Measurements from ENCODE around the gene COPS8. TPM values are rescaled to one million over a fixed set of nuclear protein-coding genes. Genes with fewer than 3 reads are reported as not detected.

Gene COPS8
- polyA plus RNA-seq, 3 donors from 2014 or later, result 78.8 to 104 (median 81.9) TPM

- peaks cover 0 to 2% (median 2%) of the 10 kb centered on the region in 3 donors for H3K27me3 Mint-ChIP-seq (ENCODE audit: low read depth in 3 of 3)
- no peak for DNase-seq
- no peaks in the 10 kb centered on the region for H3K4me1 Mint-ChIP-seq
- no peaks in the 10 kb centered on the region for H3K9me3 Mint-ChIP-seq
- H3K36me3 Mint-ChIP-seq, result no peaks in the 10 kb centered on the region
- no peak overlapping the region for H3K4me3 Mint-ChIP-seq
- no peak overlapping the region for H3K27ac Mint-ChIP-seq
Observed at GRCh38 chr2:237124820-237125219, 39.1 kb downstream of the COPS8 start.

DNA sequence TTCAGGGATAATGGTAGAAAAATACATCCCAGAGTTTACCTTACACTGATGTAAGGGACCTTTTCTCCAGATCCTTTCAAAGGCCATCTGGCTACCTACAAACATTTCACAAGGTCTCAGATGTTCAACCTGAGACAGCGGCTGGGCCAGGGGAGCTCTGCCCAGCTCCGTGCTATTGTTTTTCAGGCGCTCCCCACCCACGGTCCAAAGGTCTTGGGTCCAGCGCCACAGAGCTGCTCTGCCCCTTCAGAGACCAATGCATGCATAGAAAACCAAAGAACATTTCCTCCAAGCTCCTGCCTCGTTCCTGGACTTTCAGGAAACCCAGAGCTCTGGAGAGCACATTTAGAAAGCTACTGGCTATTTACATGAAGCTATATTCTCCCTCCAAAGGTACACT, 40.3 kb downstream of the COPS8 start:
- peaks cover 0 to 2% (median 2%) of the 10 kb centered on the region in 3 donors for H3K27me3 Mint-ChIP-seq (ENCODE audit: low read depth in 3 of 3)
- no peaks in the 10 kb centered on the region for H3K4me1 Mint-ChIP-seq
- H3K27ac Mint-ChIP-seq, result no peak overlapping the region
- H3K4me3 Mint-ChIP-seq, result no peak overlapping the region
- H3K36me3 Mint-ChIP-seq, result no peaks in the 10 kb centered on the region
- DNase-seq, result no peak
- no peaks in the 10 kb centered on the region for H3K9me3 Mint-ChIP-seq

DNA sequence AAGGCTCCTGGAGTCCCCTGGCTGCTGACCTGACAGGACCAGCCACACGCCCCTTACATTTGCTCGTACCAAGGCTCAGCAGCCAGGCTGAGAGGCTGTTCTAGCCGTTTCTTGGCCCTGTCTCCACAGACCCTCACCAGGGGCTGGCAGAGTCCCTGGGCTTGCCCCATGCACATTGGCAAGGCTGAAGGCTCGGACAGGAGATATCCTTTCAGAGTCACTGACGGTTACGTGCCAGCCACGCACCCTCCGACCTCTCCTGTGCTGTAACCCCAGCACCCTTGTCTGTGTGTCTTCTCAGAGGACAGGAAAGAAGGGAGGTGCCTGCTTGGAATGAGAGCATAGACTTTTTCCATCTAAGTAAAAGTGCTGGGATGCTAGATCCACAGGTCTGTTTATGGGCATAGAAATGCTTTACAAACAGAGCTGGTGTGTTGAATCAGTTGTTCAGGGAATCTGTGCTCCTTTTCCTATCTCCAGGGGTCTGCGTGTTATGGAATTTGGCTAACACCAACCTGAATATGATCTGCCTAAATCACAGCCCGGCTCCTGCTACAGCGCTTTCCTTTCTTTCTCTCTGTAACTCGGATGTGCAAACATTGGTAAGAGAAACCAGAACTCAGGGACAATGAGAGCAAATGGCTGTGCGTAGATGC, 41.0 kb downstream of the COPS8 start:
- DNase-seq, result no peak
- no peak overlapping the region for H3K27ac Mint-ChIP-seq
- no peaks in the 10 kb centered on the region for H3K36me3 Mint-ChIP-seq
- H3K4me3 Mint-ChIP-seq, result no peak overlapping the region
- H3K27me3 Mint-ChIP-seq (ENCODE audit: low read depth in 3 of 3), result peaks cover 0 to 2% (median 2%) of the 10 kb centered on the region in 3 donors
- no peaks in the 10 kb centered on the region for H3K9me3 Mint-ChIP-seq
- H3K4me1 Mint-ChIP-seq, result no peaks in the 10 kb centered on the region

- Mint-ChIP-seq H3K4me3 (no peak overlapping the region), H3K9me3 (no peaks in the 10 kb centered on the region), H3K4me1 (no peaks in the 10 kb centered on the region), H3K27ac (no peak overlapping the region), H3K27me3 (ENCODE audit: low read depth in 3 of 3) (peaks cover 0 to 2% (median 0%) of the 10 kb centered on the region in 3 donors), H3K36me3 (no peaks in the 10 kb centered on the region)
- DNase-seq, result no peak
Observed at GRCh38 chr2:237128026-237128703, 42.5 kb downstream of the COPS8 start.

DNA sequence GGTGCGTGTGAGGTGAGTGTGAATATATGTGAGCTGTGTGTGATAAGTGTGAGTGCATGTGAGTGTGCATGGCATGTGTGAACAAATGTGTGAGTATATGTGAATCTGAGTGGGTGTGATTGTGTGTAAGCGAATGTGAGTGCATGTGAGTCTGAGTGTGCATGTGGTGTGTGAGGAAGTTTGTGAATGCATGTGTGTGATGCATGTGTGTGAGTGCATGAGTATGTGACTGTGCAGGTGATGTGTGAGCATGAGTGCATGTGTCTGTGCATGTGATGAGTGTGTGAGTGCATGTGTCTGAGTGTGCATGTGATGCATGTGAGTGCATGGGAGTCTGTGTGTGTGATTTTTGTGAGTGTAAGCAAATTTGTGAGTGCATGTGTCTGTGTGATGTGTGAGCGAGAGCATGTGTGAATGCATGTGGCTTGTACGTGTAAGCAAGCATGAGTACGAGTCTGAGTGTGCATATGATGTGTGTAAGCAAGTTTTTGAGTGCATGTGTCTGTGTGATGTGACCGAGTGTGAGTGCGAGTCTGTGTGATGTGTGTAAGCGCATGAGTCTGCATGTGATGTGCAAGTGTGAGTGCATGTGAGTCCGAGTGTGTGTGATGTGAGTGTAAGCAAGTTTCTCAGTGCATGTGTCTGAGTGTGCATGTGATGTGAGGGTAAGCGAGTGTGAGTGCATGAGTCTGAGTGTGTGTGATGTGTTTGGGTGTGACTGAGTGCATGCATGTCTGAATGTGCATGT, 43.3 kb downstream of the COPS8 start:
- H3K4me3 Mint-ChIP-seq, result no peak overlapping the region
- no peaks in the 10 kb centered on the region for H3K9me3 Mint-ChIP-seq
- DNase-seq, result no peak
- H3K27me3 Mint-ChIP-seq (ENCODE audit: low read depth in 3 of 3), result peaks cover 0 to 4% (median 0%) of the 10 kb centered on the region in 3 donors
- H3K36me3 Mint-ChIP-seq, result no peaks in the 10 kb centered on the region
- H3K4me1 Mint-ChIP-seq, result no peaks in the 10 kb centered on the region
- H3K27ac Mint-ChIP-seq, result no peak overlapping the region

- DNase-seq, result no peak
- no peaks in the 10 kb centered on the region for H3K9me3 Mint-ChIP-seq
- H3K36me3 Mint-ChIP-seq, result no peaks in the 10 kb centered on the region
- H3K4me3 Mint-ChIP-seq, result no peak overlapping the region
- H3K27me3 Mint-ChIP-seq (ENCODE audit: low read depth in 3 of 3), result peaks cover 0 to 4% (median 0%) of the 10 kb centered on the region in 3 donors
- no peaks in the 10 kb centered on the region for H3K4me1 Mint-ChIP-seq
- no peak overlapping the region for H3K27ac Mint-ChIP-seq
Observed at GRCh38 chr2:237129625-237130263, 44.1 kb downstream of the COPS8 start.

- H3K9me3 Mint-ChIP-seq, result no peaks in the 10 kb centered on the region
Observed at GRCh38 chr2:237130562-237131421, 45.1 kb downstream of the COPS8 start.

DNA sequence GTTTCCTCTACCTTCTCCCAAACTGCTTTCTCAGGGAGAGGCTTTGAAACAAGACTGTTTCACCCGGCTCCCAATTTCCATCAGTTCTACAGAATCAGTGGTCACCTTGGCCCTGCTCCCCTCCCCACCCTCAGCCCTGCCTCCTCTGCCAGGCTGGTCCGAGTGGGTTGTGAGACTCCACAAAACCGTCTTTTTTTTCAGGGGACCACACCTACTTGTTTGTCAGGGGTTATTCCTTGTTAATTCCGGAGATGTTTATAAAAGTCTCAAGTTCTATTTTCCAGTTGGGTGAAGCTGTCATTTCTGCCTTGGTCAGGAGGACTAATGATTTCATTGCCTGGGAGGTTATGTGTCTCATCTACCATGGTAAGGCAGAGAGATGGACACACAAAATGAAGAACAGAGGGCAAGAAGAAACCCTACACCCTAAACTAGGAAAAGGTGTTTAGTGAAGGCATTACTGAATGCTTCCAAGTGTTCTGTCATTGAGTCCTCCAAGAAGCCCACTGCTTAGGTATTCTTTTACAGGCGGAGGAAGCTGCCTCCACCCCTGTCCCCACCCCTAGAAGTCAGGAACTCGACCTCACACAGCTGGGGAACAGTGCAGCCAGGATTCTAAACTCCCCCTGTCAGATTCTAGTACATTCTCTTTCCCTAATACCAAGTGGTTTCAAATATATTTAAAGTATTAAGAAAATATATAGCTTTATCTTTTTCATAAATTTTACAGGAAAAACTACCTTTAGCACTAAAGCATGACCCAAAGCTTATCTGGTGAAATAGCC, 46.3 kb downstream of the COPS8 start:
- Mint-ChIP-seq H3K9me3 (no peaks in the 10 kb centered on the region), H3K27ac (no peak overlapping the region), H3K4me3 (no peak overlapping the region), H3K4me1 (no peaks in the 10 kb centered on the region), H3K27me3 (ENCODE audit: low read depth in 3 of 3) (peaks cover 0 to 3% (median 2%) of the 10 kb centered on the region in 3 donors), H3K36me3 (no peaks in the 10 kb centered on the region)
- DNase-seq, result no peak

More at GRCh38 chr2:237130562-237131421, 45.1 kb downstream of the COPS8 start:
- H3K4me1 Mint-ChIP-seq, result no peaks in the 10 kb centered on the region
- no peak overlapping the region for H3K4me3 Mint-ChIP-seq
- H3K27me3 Mint-ChIP-seq (ENCODE audit: low read depth in 3 of 3), result peaks cover 0 to 2% (median 0%) of the 10 kb centered on the region in 3 donors
- no peak overlapping the region for H3K27ac Mint-ChIP-seq
- DNase-seq, result no peak
- H3K36me3 Mint-ChIP-seq, result no peaks in the 10 kb centered on the region

DNA sequence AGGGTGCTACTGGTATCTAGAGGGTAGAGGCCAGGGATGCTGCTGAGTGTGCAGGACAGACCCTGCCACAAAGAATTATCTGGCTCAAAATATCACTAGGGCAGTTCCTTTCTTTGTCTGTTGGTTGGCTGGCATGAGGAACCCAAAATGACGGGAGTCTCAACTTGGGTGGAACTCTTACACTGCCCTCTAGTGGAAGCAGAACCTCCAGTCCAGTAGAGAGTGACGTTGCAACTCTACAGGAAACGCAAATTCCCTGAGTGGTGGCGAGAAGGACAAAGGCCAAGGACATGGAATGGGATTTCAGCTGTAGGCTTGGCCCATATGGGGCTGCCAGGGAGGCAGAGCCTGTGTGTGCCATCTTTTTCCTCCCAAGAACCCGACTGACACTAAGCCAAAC, 47.1 kb downstream of the COPS8 start:
- Mint-ChIP-seq H3K27me3 (ENCODE audit: low read depth in 3 of 3) (peaks cover 0 to 3% (median 2%) of the 10 kb centered on the region in 3 donors), H3K36me3 (no peaks in the 10 kb centered on the region), H3K4me1 (no peaks in the 10 kb centered on the region), H3K27ac (no peak overlapping the region), H3K4me3 (no peak overlapping the region), H3K9me3 (no peaks in the 10 kb centered on the region)
- no peak for DNase-seq

GRCh38 chr2:237134321-237135230, 48.9 kb downstream of the COPS8 start:
- Mint-ChIP-seq H3K9me3 (no peaks in the 10 kb centered on the region), H3K27ac (no peak overlapping the region), H3K4me1 (no peaks in the 10 kb centered on the region), H3K36me3 (no peaks in the 10 kb centered on the region), H3K27me3 (ENCODE audit: low read depth in 3 of 3) (peaks cover 0 to 3% (median 2%) of the 10 kb centered on the region in 3 donors), H3K4me3 (no peak overlapping the region)
- DNase-seq, result no peak

GRCh38 chr2:237136824-237137223, 51.1 kb downstream of the COPS8 start:
- Mint-ChIP-seq H3K27ac (no peak overlapping the region), H3K4me3 (no peak overlapping the region), H3K36me3 (no peaks in the 10 kb centered on the region), H3K9me3 (no peaks in the 10 kb centered on the region), H3K4me1 (no peaks in the 10 kb centered on the region), H3K27me3 (ENCODE audit: low read depth in 3 of 3) (peaks cover 0 to 3% (median 2%) of the 10 kb centered on the region in 3 donors)
- no peak for DNase-seq
